Skin of body (tissue), 3 donors: ENCODE results near the gene ATP5F1A. TPM values are rescaled to one million over a fixed set of nuclear protein-coding genes. Genes with fewer than 3 reads are reported as not detected.
"Not testable (repeated sequence)": the region's sequence is repeated elsewhere in the genome, so short reads cannot be mapped to it uniquely, and the experiment has no call there.

Experiments used
- DNase-seq: peaks from one replicate; lab custom pipeline; 2025; lab: John Stamatoyannopoulos, UW
- small RNA-seq: library from RNA; depleted of rRNA; stranded (forward); fragments of <200 nt; gene quantifications from one replicate; pipeline ENCODE3, GENCODE V24; 2014; ENCODE audit warnings: low replicate concordance
- total RNA-seq: library from RNA; depleted of rRNA; stranded (reverse); fragments of >200 nt; gene quantifications from one replicate; pipeline ENCODE4 v1.2.3, GENCODE V29; 2014

ATP5F1A gene
- total RNA-seq, 1 donor from 2014 or later: 369 TPM

DNA sequence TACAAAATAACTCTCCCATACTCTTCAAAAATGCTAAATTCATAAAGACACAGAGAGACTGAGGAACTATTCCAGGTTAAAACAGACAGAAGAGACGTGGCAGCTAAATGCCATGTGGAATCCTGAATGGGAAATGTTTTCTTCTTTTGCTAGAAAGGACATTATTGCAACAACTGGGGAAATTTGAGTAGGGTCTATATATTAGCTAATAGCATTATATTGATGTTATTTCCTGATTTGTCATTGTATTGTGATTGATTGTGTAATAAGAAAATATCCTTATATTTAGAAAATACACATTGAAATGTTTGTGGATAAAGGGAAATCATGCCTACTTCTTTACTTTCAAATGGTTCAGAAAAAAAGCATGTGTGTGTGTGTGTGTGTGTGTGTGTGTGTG is 49.5 kb downstream of the ATP5F1A start:
- no peak for DNase-seq

DNA sequence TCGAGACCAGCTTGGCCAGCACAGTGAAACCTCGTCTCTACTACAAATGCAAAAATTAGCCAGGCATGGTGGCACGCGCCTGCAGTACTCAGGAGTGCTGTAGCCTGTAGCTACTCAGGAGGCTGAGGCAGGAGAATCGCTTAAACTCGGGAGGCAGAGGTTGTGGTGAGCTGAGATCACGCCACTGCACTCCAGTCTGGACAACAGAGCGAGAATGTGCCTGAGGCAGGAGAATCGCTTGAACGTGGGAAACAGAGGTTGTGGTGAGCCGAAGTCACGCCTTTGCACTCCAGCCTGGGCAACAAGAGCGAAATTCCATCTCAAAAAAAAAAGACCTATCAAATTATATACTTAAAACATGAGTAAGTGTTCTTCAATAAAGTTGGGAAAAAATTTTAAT is 50.7 kb downstream of the ATP5F1A start:
- not testable (repeated sequence) for DNase-seq

DNA sequence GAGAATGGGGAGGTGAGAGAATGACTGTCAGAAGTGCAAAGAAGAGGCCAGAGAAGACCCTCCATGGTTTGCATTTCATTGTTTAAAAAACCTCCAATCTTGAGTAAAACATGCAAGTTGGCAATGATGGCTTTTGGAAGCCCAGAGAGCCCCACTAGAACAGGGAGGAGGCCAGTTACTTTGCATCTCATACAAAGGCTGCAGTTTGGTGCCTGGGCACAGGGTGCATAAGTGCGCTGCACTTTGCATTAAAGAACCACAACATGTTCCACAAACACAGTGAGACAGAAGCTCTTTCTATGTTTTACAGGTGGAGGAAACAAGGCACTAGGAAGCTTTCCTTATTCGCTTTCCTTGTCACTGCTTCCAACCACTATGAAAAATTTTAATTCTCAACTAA is 51.4 kb downstream of the ATP5F1A start:
- no peak for DNase-seq

DNA sequence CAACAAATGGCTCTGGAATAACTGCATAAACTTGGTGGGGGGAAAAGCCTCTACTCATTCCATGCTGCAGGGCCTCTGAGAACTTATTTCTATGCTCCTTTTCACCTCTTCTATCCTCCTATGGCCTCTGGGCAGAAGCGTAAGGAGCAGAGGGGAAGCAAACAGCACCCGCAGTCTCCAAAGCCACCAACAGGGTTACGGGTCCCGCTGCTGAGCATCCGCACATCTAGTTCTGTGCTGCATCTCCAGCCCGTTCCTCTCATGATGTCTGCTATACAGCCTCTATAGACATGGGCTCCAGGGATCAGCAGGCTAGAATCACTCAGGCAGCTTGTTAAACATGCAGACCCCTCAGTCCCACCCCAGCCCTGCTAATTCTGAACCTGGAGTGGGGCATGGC is 52.0 kb downstream of the ATP5F1A start:
- no peak for DNase-seq

- DNase-seq: no peak
These were observed 55.4 kb downstream of the ATP5F1A start for GRCh38 chr18:46042571-46043123.

DNA sequence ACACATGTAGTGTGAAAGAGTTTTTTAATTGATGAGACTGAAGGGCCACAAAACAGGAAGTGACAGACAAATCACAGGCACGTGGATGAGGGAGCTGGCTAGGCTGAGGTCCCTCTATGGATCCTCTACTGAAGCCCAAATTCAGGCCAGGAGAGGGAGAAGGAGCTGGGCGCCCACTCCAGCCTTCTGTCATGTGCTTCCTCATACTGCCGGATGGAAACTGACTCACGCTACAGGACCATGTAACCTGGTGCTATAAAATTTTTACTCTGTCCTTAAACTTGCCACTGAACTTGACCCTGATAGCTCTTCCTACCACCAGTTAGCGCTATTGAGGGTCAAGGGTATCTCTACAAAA is 57.4 kb downstream of the ATP5F1A start:
- DNase-seq: no peak

DNA sequence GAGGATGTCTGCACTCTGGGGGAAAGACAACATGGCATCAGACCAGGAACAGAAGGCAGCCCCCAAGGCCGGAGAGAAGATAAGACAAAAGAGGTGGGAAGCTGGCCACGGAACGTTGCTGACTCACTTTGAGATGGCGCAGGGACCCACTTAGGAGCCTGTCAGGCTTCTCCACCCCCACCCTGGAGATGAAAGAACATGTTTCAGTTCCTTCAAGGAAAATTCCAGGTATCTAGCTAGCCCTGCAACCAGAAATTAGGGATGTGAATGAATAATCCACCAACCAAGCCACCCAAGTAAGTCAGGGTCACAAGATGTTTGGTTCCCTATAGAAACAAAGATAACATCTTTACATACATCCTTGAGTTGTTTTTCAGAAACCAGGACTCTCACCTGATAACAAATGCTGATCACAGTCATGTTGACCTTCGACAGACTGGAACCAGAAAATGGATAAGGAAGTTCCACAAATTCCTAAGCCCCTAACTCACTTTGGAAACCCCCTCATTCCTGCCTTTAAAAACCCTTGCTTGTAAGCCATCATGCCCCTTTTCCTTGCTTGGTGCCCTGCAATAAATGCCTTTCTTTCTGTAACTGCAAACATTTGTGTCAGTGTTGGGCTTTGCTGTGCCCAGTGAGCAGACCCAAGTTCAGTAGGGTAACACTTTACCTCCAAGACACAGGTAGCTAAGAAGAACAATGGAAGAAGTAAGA is 57.9 kb downstream of the ATP5F1A start:
- no peak for DNase-seq

DNA sequence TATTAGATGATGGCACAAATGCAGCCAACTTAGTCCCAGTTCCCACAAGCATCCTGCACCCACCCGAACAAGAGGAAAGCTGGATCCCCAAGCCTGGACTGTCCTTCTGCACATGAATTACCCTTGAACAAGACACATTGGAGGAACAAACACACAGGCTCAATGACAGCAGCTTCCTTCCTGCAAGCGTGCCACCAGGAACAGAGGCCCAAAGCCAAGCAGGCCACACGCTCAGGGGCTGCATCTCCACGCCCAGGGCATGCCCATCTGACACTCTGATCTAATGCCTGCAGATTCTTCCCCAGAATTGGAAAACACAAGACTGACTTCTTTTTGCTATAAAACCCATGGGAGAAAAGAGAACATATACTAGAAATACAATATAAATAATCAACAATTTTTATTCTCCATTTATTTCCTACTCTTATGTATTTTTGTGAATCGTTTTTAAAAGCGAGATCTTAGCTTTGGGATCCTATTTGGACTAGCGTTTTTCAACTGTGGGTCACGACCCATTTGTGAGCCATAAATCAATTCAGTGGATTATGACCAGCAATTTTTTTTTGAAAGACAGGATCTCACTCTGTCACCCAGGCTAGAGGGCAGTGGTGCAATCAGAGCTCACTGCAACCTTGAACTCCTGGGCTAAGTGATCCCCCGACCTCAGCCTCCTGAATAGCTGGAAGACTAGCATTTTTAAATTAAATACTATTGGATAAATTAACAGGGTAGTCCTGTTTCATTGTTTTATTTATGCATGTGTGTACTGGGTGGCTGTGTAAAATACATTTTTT is 60.4 kb downstream of the ATP5F1A start:
- no peak for DNase-seq

DNA sequence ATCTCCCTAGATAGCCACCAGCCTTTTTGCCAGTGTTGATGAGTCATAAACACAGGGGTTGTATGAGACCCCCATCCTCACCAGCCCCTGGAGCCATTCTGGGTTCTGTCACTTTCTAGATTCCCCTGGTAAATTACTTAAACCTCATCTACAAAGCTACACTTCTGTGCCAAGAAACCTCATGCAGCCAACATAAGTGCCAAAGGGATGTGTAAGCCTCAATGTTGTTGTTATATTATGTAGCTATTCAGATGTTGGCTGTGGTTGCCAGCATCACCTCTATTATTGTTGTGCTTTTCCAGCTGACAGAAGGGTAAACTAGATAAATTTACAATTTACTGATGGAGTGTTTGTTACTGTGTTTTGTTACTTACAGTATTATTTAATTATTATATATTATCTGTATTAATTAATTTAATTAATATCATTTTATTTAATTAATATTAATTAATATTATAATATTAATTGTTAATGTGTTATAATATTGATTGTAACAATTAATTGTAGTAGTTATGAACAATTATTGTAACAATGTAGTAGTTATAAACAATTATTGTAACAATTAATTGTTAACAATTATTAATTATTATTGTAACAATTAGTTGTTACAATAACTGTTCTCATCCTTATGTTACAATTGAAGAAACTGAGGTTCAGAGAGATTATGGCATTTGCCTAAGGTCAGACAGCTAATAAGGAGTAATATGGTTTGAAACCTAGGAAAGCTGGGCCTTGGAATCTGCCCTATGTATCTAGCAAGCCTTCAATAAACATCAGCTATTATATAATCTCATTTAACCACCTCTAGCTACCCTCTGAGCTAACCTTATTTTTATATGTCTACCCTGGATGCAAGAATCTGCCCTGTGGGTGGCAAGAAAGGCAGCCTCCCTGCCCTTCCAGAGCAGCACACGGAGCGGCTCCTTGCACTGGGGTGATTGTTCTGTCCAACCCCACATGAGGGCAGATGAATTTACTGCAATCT is 62.1 kb downstream of the ATP5F1A start:
- no peak for DNase-seq

DNA sequence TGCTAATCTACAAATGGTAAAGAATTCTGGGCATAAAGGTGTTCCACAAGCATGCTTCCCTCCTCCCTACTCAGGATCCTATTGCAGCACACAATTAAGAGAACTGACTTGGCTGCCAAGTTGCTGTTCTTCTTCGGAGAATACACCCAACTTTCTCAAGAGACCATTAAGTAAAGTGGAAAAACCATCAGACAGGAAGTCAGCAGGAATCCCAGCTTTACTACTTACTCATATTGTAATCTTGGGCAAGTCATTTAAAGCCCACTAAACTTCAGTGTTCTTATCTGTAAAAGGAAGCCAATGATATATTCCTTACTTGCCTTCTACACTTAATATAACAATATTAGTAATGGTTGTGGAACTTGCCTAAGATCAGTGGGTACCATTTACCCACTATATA is 63.9 kb downstream of the ATP5F1A start:
- DNase-seq: no peak

DNA sequence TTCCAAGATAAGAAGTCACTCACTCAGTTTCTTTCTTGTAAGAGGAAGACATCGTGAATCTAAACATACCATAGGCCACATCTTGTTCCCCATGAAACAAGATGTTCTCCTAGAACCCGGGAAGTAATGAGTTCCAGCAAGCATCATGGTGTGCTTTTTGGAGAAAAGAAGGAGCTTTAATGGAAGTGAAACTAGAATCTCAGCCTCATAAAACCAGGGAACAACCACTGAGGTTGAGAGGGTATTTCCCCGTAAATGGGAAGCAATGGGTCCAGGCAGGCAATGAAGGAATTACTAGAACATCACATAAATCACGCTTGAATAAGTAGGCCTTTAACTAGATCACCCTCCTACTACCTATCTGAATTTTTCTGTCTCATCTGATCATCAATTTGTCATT is 66.4 kb downstream of the ATP5F1A start:
- no peak for DNase-seq

Small RNA genes within 50 kb of the gene (small RNA-seq; reads per million reads assigned to genes)
- gene RNU6-1278P (not detected), gene RNY4P37 (0.19 reads per million)

Other genes with a start within 250 kb of the ATP5F1A start
- 34.0 TPM for gene EPG5, start 131.0 kb downstream of the ATP5F1A start, total RNA-seq
- gene PSTPIP2, start 26.0 kb downstream of the ATP5F1A start, total RNA-seq: 7.9 TPM
- gene HAUS1, start 6.1 kb upstream of the ATP5F1A start, total RNA-seq: 21.3 TPM